CD4-positive, alpha-beta T cell treated with Interleukin-12 subunit alpha and Interleukin-12 subunit beta, for 1 hour (primary cell): ENCODE results near the gene MPDU1.
"Not testable (repeated sequence)": the region's sequence is repeated elsewhere in the genome, so short reads cannot be mapped to it uniquely, and the experiment has no call there.

Source experiments
- DNase-seq: peaks from one replicate; pipeline ENCODE4 v3.0.0-alpha.2; 2020

The MPDU1 gene

DNA sequence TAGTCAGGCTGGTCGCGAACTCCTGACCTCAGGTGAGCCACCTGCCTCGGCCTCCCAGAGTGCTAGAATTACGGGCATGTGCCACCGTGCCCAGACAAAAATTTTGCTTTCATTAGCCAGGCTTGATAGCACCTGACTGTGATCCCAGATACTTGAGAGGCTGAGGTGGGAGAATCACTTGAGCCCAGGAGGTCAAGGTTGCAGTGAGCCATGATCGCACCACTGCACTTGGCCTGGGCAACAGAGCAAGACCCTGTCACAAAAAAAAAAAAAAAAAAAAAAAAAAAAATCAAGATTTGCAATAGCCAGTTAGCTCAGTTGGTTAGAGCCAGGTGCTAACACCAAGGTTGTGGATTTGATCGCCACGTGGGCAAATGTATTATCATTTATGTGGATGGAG, 37.2 kb downstream of the MPDU1 start:
- DNase-seq, result no peak

DNA sequence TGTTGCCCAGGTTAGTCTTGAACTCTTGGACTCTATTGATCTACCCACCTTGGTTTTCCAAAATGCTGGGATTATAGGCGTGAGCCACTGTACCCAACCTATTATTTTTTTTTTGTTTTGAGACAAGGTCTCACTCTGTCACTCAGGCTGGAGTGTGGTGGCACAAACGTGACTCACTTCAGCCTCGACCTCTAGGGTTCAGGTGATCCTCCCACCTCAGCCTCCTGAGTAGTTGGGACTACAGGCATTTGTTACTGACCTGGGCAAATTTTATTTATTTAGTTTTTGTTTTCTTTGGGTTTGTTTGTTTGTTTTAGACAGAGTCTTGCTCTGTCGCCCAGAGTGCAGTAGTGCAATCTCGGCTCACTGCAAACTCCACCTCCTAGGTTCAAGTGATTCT, 40.0 kb downstream of the MPDU1 start:
- DNase-seq, result no peak

DNA sequence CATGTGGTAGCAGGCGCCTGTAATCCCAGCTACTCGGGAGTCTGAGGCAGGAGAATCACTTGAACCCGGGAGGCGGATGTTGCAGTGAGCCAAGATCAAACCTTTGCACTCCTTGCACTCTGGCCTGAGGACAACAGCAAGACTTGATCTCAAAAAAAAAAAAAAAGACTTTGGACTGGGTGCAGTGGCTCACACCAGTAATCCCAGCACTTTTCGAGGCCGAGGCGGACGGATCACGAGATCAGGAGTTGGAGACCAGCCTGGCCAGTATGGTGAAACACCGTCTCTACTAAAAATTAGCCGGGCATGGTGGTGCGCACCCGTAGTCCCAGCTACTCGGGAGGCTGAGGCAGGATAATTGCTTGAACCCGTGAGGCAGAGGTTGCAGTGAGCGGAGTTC, 42.1 kb downstream of the MPDU1 start:
- DNase-seq, result not testable (repeated sequence)

DNA sequence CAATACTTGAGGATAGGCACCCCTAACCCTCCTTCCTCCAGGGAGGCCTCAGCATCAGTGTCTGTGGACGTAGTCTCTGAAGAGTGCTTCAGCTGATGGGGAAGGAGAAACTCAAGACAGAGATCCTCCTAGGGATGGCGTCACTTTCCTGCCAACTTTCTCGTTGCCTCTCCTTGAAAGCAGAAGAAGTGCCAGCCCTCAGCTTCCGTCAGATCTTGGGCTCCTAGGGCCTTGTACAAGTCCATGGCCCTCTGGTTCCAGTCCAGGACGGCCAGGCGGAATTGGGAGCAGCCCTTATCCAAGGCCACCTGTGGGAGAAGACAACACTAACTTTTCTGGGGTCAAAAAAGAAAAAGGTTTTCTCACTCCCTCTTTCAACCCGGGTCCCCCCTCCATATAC, 42.7 kb downstream of the MPDU1 start:
- DNase-seq, result no peak

DNA sequence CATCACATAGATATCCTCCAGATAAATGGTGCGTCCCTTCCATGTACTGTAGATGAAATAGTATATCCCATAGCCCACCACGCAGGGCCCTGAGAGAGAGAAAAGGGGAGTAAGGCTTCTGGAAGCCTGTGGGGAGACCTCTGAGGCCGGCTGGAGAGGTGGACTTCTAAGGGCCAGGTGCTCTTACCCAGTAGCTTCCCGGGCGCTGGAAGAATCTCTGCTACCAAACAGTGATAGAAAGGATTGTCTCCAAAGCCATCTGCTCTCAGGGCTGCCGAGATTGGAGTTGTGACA, 43.3 kb downstream of the MPDU1 start:
- no peak for DNase-seq

DNA sequence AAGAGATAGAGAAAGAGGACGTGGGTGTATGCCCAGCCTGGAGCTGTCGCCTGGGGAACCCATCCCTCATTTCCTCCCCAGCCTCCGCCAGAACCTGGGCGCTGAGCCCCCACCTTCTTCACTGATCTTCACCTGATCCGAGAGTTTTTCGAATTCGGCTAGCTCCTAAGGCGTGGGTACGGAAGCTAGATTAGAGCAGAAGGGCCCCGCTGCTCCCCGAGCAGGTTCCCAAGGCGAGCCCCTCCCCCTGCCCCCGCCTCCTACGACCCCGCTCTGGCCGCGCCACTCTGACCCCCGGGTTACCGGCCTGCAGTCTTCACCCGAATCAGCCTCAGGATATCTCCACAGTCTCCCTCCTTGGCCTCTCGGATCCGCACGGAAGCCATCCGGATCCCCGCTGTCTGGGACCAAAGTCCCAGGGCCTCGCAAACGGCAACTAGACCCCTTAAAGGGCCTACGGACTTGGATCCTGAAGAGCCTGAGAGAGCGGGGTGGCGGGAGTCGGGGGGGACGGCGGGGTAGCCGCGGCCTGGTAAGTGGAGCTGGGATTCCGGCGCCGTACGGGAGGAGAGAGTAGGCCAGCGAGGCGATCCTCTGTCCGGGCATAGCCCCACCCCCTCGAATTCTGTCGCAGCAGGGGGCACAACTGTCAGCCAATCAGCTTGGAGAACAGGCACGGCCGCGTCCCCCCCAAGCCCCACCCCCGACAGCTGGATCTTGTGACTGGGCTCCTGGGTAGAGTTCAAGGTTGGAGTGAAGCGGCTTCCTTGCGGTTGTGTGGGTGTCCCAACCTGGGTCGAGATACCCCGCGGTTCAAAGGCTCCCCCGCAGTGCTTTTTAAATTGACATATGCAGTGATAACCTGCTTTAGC, 43.8 kb downstream of the MPDU1 start, which contains the start of gene SAT2:
Gene SAT2 (minus strand): TSS at position 572 of the 872 bp plus-strand sequence. CDS start 186 bp downstream, at position 386.
- peak; percentile 90 for DNase-seq

DNA sequence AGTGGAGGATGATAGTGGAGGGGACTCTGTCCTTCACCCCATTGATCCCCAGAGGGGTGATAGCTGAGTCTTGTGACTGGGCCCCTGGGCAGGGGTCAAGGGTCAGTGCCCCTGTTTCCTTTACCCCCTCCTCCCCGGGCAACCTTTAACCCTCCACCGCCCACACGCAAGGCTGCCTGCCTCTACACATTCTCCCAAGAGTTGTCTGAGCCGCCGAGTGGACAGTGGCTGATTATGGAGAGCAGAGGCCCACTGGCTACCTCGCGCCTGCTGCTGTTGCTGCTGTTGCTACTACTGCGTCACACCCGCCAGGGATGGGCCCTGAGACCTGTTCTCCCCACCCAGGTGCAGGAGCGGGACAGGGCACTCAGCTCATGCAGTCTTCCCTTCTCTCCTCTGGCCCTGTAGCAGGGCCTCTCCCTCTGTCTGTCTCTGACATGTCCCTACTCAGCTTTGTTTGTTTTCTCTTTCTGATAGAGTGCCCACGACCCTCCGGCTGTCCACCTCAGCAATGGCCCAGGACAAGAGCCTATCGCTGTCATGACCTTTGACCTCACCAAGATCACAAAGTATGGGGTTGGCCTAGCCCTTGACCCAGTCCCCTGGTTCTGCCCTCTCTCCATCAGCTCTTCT, 46.4 kb downstream of the MPDU1 start, which contains the start of gene SHBG:
Gene SHBG (plus strand): TSS at position 197 of the 633 bp plus-strand sequence. CDS start 38 bp downstream, at position 235.
- no peak for DNase-seq

DNA sequence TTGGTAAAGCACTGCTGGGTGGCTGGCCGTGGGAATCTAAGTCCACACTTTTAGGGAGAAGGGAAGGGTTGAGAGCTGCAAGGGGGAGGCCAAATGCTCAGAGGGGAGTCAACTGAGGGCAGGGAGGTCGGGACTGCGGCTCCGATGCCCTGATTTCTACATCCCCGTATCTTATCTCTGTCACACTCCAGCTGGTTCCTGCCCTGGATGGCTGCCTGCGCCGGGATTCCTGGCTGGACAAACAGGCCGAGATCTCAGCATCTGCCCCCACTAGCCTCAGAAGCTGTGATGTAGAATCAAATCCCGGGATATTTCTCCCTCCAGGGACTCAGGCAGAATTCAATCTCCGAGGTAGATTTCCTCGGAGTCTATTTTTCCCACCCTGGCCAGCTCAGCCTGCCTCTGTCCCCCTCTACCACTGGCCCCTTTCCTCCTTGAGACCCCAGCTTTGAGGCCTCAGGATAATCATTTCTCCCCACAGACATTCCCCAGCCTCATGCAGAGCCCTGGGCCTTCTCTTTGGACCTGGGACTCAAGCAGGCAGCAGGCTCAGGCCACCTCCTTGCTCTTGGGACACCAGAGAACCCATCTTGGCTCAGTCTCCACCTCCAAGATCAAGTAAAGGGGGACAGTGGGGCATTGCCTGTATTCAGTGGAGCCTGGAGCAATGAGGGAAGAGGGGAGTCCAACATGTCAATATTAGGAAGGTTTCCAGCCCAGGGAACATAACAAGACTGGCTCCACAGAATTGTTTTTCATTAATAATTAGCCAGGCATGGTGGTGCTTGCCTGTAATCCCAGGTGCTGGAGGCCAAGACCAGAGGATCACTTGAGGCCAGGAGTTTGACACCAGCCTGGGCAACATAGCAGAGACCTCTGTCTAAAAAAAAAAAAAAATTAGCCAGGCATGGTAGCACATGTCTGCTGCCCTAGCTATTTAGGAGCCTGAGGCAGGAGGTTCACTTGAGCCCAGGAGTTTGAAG, 48.0 kb downstream of the MPDU1 start:
- DNase-seq, result no peak

DNA sequence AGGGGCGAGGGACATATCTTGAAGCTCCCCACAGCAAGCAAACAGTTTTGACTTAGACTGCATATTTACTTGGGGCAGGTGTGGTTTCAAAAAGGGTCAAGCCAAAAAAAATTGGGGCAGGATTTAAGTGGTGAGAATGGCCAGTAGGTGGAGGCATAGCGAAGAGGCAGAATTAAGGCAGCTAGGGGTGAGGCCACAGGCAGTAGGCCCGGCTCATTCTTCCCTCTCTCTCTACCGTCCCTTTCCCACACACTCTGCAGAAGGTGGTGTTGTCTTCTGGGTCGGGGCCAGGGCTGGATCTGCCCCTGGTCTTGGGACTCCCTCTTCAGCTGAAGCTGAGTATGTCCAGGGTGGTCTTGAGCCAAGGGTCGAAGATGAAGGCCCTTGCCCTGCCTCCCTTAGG, 48.8 kb downstream of the MPDU1 start:
- DNase-seq, result peak; percentile 51

DNA sequence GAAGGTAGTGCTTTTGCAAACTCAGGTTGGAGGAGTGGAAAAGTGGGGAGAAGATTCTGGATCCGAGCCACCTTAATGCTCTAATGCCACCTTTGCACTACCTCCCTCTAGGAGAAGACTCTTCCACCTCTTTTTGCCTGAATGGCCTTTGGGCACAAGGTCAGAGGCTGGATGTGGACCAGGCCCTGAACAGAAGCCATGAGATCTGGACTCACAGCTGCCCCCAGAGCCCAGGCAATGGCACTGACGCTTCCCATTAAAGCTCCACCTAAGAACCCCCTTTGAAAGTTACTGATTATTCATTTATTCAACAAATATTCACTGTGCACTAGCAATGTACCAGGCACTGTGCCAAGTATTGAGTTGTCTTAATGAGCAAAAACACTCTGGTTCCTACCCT, 49.4 kb downstream of the MPDU1 start:
- no peak for DNase-seq

DNA sequence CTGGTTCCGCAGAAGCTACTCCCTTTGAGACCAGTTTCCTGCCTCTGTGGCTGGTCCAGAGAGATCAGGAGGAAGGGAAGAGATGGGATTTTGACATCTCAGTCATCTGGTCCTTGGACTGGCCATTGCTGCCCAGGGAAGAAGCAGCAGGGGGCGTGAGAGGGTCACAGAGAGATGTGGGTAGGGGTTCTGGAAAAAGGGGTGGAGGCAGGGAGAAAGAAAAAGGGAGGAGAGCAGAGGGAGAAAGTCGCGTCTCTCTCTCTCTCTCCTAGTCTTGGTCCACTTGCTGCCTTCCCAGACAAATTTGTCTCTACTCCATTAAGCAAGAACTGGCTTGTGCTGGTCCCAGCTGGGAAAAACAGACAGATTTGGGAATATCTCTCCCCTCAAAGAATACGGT, 50.7 kb downstream of the MPDU1 start:
- no peak for DNase-seq

DNA sequence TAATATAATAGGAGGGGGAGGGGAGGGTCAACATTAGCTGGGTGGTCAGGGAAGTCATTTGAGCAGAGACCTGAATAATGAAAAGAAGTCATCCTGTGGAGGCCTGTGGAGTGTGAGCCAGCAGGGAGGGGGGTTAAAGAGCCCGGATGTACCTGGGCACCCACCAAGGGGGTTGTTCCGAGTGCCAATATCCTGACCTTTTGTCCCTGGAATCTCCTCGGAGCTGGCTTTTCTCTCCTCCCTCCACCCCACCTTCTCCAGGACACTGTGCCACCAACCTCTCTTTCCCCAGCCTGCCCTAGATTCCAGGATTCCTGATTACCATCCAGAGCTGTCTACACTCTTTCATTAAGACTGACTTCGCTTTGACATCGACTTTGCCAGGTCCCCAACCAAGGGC, 52.5 kb downstream of the MPDU1 start:
- no peak for DNase-seq
